IMR-90 (cell line): ENCODE measurements around the gene CCDC102B. TPM values are rescaled to one million over a fixed set of nuclear protein-coding genes. Genes with fewer than 3 reads are reported as not detected.

Experiments used
- ATAC-seq: fragments of 200-7000 bp; cut with Tn5 transposase; 2 replicates; pipeline ENCODE4 v1.9.1; 2020; ENCODE audit warnings: low read depth, mild to moderate bottlenecking, moderate library complexity
- BruUV-seq: library from RNA; stranded (reverse); fragments of 400-500 nt; replicated peaks from 2 replicates; lab custom pipeline; 2021; lab: Mats Ljungman, UMichigan
- CTCF ChIA-PET: fragments of 300-600 bp; formaldehyde crosslinking; extraction: SDS; loops from one replicate; lab custom pipeline; 2021; ENCODE audit warnings: antibody characterized with exemption; lab: Yijun Ruan, JAX
- POLR2A ChIA-PET: fragments of 300-600 bp; sonication (Branson Sonifier 250); formaldehyde crosslinking; loops from one replicate; lab custom pipeline; 2022; ENCODE audit warnings: antibody characterized with exemption; ENCODE audit not compliant: unreplicated experiment; lab: Charles Lee
- DNase-seq: peaks from one replicate; pipeline ENCODE4 v3.0.0; 2013
- H2AFZ ChIP-seq: replicated peaks from 2 replicates; pipeline ENCODE3; 2013; ENCODE audit warnings: low read length, mild to moderate bottlenecking; ENCODE audit not compliant: poor library complexity
- H2AK5ac ChIP-seq: 2 replicates; pipeline ENCODE4 v1.6.1; 2013; ENCODE audit warnings: low read depth, low read length, inconsistent platforms
- H2AK9ac ChIP-seq: replicated peaks from 2 replicates; pipeline ENCODE3; 2013; ENCODE audit warnings: mild to moderate bottlenecking, low read depth, low read length, moderate library complexity; ENCODE audit not compliant: poor library complexity
- H2BK120ac ChIP-seq: 2 replicates; pipeline ENCODE4 v1.6.1; 2013; ENCODE audit warnings: low read depth, low read length, inconsistent platforms
- H2BK15ac ChIP-seq: 3 replicates; pipeline ENCODE4 v1.6.1; 2013; ENCODE audit warnings: low read depth, low read length, inconsistent platforms
- H2BK20ac ChIP-seq: 2 replicates; pipeline ENCODE4 v1.6.1; 2013; ENCODE audit warnings: low read depth, mild to moderate bottlenecking, inconsistent platforms, low read length, moderate library complexity
- H2BK5ac ChIP-seq: 2 replicates; pipeline ENCODE4 v1.6.1; 2013; ENCODE audit warnings: mild to moderate bottlenecking, low read depth, low read length, inconsistent platforms; ENCODE audit not compliant: poor library complexity, severe bottlenecking
- H3K14ac ChIP-seq: replicated peaks from 2 replicates; pipeline ENCODE4 v1.6.1; 2013; ENCODE audit warnings: low read depth, low read length, inconsistent platforms
- H3K18ac ChIP-seq: 2 replicates; pipeline ENCODE4 v1.6.1; 2013; ENCODE audit warnings: low read depth, low read length, control low read depth
- H3K23ac ChIP-seq: 2 replicates; pipeline ENCODE4 v1.6.1; 2013; ENCODE audit warnings: low read depth, low read length, inconsistent platforms
- H3K27ac ChIP-seq: 2 replicates; pipeline ENCODE4 v1.5.1; 2013; ENCODE audit warnings: mild to moderate bottlenecking, control low read depth, low read length; ENCODE audit not compliant: insufficient read depth
- H3K27me3 ChIP-seq: 2 replicates; pipeline ENCODE4 v1.6.1; 2013; ENCODE audit warnings: low read length; ENCODE audit not compliant: control insufficient read depth, insufficient read depth
- H3K36me3 ChIP-seq: 2 replicates; pipeline ENCODE4 v1.6.1; 2013; ENCODE audit warnings: low read length, mixed read lengths; ENCODE audit not compliant: control insufficient read depth, insufficient read depth
- H3K4ac ChIP-seq: 2 replicates; pipeline ENCODE4 v1.6.1; 2013; ENCODE audit warnings: low read depth, low read length, inconsistent platforms
- H3K4me1 ChIP-seq: 2 replicates; pipeline ENCODE4 v1.6.1; 2013; ENCODE audit warnings: low read length, mixed read lengths; ENCODE audit not compliant: control insufficient read depth, insufficient read depth
- H3K4me2 ChIP-seq: 2 replicates; pipeline ENCODE4 v1.6.1; 2013; ENCODE audit warnings: low read depth, mild to moderate bottlenecking, control low read depth, low read length, moderate library complexity
- H3K4me3 ChIP-seq: 2 replicates; pipeline ENCODE4 v1.5.1; 2013; ENCODE audit warnings: low read depth, mild to moderate bottlenecking, control low read depth, low read length, moderate library complexity; ENCODE audit not compliant: insufficient read depth
- H3K56ac ChIP-seq: 2 replicates; pipeline ENCODE4 v1.6.1; 2013; ENCODE audit warnings: low read length, inconsistent platforms; ENCODE audit not compliant: insufficient read depth; ENCODE audit errors: extremely low read depth
- H3K79me1 ChIP-seq, 2 experiments: 2 replicates each; pipeline ENCODE4 v1.6.1; 2013; ENCODE audit warnings: low read length in 2 of 2, inconsistent platforms in 1 of 2, low read depth in 1 of 2
- H3K9ac ChIP-seq: 2 replicates; pipeline ENCODE4 v1.6.1; 2013; ENCODE audit warnings: low read depth, low read length, control low read depth
- H3K9me1 ChIP-seq: 2 replicates; pipeline ENCODE4 v1.6.1; 2013; ENCODE audit warnings: low read length, inconsistent platforms; ENCODE audit not compliant: insufficient read depth
- H3K9me3 ChIP-seq: 2 replicates; pipeline ENCODE4 v1.6.1; 2013; ENCODE audit warnings: low read length; ENCODE audit not compliant: control insufficient read depth, insufficient read depth
- H4K20me1 ChIP-seq: 2 replicates; pipeline ENCODE4 v1.6.1; 2013; ENCODE audit warnings: low read length, inconsistent platforms; ENCODE audit not compliant: insufficient read depth
- H4K5ac ChIP-seq: 2 replicates; pipeline ENCODE4 v1.6.1; 2013; ENCODE audit warnings: mild to moderate bottlenecking, low read depth, low read length, control low read depth
- H4K8ac ChIP-seq, 2 experiments: 2 replicates each; pipeline ENCODE4 v1.6.1; 2013; ENCODE audit warnings: low read depth in 2 of 2, low read length in 2 of 2, control low read depth in 1 of 2, inconsistent platforms in 1 of 2
- H4K91ac ChIP-seq: 2 replicates; pipeline ENCODE4 v1.6.1; 2013; ENCODE audit warnings: low read depth, low read length, inconsistent platforms; ENCODE audit not compliant: insufficient read depth
- CEBPB ChIP-seq: IDR thresholded peaks from 2 replicates; pipeline ENCODE4 v1.6.1; 2012; ENCODE audit warnings: low read depth, low read length, improper control_type of control experiment
- CHD1 ChIP-seq: IDR thresholded peaks from 2 replicates; pipeline ENCODE4 v1.6.1; 2012; ENCODE audit warnings: low read depth, low read length, improper control_type of control experiment
- FOS ChIP-seq: fragments of 150-350 bp; IDR thresholded peaks from 2 replicates; pipeline ENCODE4 v1.6.1; 2016; ENCODE audit warnings: low read depth, low read length
- MAFK ChIP-seq: IDR thresholded peaks from 2 replicates; pipeline ENCODE4 v1.6.1; 2012; ENCODE audit warnings: low read depth, low read length, improper control_type of control experiment
- MAZ ChIP-seq: IDR thresholded peaks from 2 replicates; pipeline ENCODE4 v1.6.1; 2012; ENCODE audit warnings: low read depth, mild to moderate bottlenecking, low read length, improper control_type of control experiment, moderate library complexity, borderline replicate concordance
- MXI1 ChIP-seq: IDR thresholded peaks from 2 replicates; pipeline ENCODE4 v1.6.1; 2012; ENCODE audit warnings: low read depth, mild to moderate bottlenecking, low read length, moderate library complexity, borderline replicate concordance
- POLR2A ChIP-seq: IDR thresholded peaks from 2 replicates; pipeline ENCODE4 v1.6.1; 2012; ENCODE audit warnings: mild to moderate bottlenecking, low read depth, low read length
- RAD21 ChIP-seq: IDR thresholded peaks from 2 replicates; pipeline ENCODE4 v1.6.1; 2012; ENCODE audit warnings: low read length, improper control_type of control experiment
- RCOR1 ChIP-seq: IDR thresholded peaks from 2 replicates; pipeline ENCODE4 v1.6.1; 2012; ENCODE audit warnings: mild to moderate bottlenecking, low read length, improper control_type of control experiment; ENCODE audit not compliant: insufficient replicate concordance
- RFX5 ChIP-seq: IDR thresholded peaks from 2 replicates; pipeline ENCODE4 v1.8.0; 2012; ENCODE audit warnings: low read depth, mild to moderate bottlenecking, low read length, moderate library complexity
- SMC3 ChIP-seq: fragments of 150-350 bp; IDR thresholded peaks from 2 replicates; pipeline ENCODE4 v1.6.1; 2016; ENCODE audit warnings: low read depth, mild to moderate bottlenecking, antibody characterized with exemption, low read length, moderate library complexity
- dilution Hi-C: fragments of 300-500 bp; cut with HindIII; formaldehyde crosslinking; loops from one replicate; pipeline ENCODE4 v1.14.3; 2018; ENCODE audit warnings: low sequenced_read_pairs; ENCODE audit not compliant: unreplicated experiment
- in situ Hi-C: fragments of 300-500 bp; cut with MboI; formaldehyde crosslinking; loops from 3 replicates; pipeline ENCODE4 v1.14.3; 2019; ENCODE audit warnings: low sequenced_read_pairs, inconsistent platforms, mixed read lengths
- intact Hi-C: fragments of 100-400 bp; cut with micrococcal nuclease; formaldehyde crosslinking; loops from 2 replicates; pipeline ENCODE4 v1.10.0; 2022
- polyA plus RNA-seq, 3 experiments: library from polyadenylated mRNA; depleted of rRNA; stranded (reverse); fragments of >200 nt; gene quantifications; 2 replicates each; pipeline ENCODE4 v1.2.3, GENCODE V29; 2012; ENCODE audit warnings: low replicate concordance in 1 of 3
- total RNA-seq: library from RNA; depleted of rRNA; stranded (reverse); fragments of >200 nt; gene quantifications from 2 replicates; pipeline ENCODE4 v1.2.3, GENCODE V29; 2012
- TF ChIP-seq, protein P1 (sequence below): fragments of 150-350 bp; IDR thresholded peaks from 2 replicates; pipeline ENCODE4 v1.6.1; 2016; ENCODE audit warnings: low read depth, mild to moderate bottlenecking, low read length, moderate library complexity, borderline replicate concordance
- TF ChIP-seq, protein P2 (sequence below): conservative IDR thresholded peaks from 2 replicates; pipeline ENCODE4 v1.5.1; 2012; ENCODE audit warnings: mild to moderate bottlenecking, low read depth, low read length, improper control_type of control experiment
- TF ChIP-seq, protein P3 (sequence below): fragments of 150-350 bp; IDR thresholded peaks from 2 replicates; pipeline ENCODE4 v1.6.1; 2017; ENCODE audit warnings: mild to moderate bottlenecking, antibody characterized with exemption, low read length, low read depth

CCDC102B gene
- total and polyA plus RNA-seq, 2 of the 4 experiments (the other 2 are of a cell fraction): 0.54 to 1.4 TPM

DNA sequence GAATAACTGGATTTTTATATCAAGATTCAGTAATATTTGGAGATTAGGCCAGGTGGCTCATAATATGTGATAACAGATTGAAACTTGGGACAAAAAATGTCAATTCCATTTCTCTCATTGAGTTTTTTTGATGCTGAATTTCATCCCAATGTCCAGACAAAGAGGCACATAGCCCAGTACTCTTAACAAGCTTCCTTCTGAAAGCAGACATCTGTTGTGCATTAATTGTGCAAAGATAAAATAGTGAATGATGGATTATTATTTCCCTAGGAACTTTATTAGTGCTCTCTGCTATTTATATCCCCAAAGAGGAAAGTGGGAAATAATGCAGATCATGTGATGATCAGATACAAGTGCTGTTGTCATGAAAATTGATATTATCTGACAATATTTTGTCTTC lies 234.1 kb downstream of the CCDC102B start:
- H3K18ac ChIP-seq: no peak overlapping the region
- H2BK5ac ChIP-seq: no peak overlapping the region
- no peak overlapping the region for H3K9ac ChIP-seq
- H4K20me1 ChIP-seq: no peaks in the 10 kb centered on the region
- H3K27ac ChIP-seq: no peak overlapping the region
- H2AK9ac ChIP-seq: no peak overlapping the region
- in situ Hi-C loops (no loop called here), dilution Hi-C loops (no loop called here), intact Hi-C loops (no loop called here)
- no peaks in the 10 kb centered on the region for H3K79me1 ChIP-seq
- H2BK20ac ChIP-seq: no peak overlapping the region
- H3K4me1 ChIP-seq: no peaks in the 10 kb centered on the region
- H3K27me3 ChIP-seq: no peaks in the 10 kb centered on the region
- no peak overlapping the region for H3K4ac ChIP-seq
- DNase-seq (no peak), ATAC-seq (no peak)
- no peak overlapping the region for H2AFZ ChIP-seq
- H3K23ac ChIP-seq: no peak overlapping the region
- TF ChIP-seq RCOR1 (no peak), RAD21 (no peak), POLR2A (no peak), FOS (no peak), MXI1 (no peak), CEBPB (no peak), MAZ (no peak), MAFK (no peak), RFX5 (no peak), CHD1 (no peak), SMC3 (no peak)
- TF ChIP-seq, protein P1, sequence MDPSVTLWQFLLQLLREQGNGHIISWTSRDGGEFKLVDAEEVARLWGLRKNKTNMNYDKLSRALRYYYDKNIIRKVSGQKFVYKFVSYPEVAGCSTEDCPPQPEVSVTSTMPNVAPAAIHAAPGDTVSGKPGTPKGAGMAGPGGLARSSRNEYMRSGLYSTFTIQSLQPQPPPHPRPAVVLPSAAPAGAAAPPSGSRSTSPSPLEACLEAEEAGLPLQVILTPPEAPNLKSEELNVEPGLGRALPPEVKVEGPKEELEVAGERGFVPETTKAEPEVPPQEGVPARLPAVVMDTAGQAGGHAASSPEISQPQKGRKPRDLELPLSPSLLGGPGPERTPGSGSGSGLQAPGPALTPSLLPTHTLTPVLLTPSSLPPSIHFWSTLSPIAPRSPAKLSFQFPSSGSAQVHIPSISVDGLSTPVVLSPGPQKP: no peak
- TF ChIP-seq, protein P2, sequence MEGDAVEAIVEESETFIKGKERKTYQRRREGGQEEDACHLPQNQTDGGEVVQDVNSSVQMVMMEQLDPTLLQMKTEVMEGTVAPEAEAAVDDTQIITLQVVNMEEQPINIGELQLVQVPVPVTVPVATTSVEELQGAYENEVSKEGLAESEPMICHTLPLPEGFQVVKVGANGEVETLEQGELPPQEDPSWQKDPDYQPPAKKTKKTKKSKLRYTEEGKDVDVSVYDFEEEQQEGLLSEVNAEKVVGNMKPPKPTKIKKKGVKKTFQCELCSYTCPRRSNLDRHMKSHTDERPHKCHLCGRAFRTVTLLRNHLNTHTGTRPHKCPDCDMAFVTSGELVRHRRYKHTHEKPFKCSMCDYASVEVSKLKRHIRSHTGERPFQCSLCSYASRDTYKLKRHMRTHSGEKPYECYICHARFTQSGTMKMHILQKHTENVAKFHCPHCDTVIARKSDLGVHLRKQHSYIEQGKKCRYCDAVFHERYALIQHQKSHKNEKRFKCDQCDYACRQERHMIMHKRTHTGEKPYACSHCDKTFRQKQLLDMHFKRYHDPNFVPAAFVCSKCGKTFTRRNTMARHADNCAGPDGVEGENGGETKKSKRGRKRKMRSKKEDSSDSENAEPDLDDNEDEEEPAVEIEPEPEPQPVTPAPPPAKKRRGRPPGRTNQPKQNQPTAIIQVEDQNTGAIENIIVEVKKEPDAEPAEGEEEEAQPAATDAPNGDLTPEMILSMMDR: no peak
- TF ChIP-seq, protein P3, sequence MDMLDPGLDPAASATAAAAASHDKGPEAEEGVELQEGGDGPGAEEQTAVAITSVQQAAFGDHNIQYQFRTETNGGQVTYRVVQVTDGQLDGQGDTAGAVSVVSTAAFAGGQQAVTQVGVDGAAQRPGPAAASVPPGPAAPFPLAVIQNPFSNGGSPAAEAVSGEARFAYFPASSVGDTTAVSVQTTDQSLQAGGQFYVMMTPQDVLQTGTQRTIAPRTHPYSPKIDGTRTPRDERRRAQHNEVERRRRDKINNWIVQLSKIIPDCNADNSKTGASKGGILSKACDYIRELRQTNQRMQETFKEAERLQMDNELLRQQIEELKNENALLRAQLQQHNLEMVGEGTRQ: no peak
- no peak overlapping the region for H2BK15ac ChIP-seq
- no peak overlapping the region for H3K4me2 ChIP-seq
- H4K8ac ChIP-seq: no peak overlapping the region
- no peaks in the 10 kb centered on the region for H3K9me3 ChIP-seq
- no peaks in the 10 kb centered on the region for H3K36me3 ChIP-seq
- no peak overlapping the region for H3K14ac ChIP-seq
- ChIA-PET CTCF (no interaction called here), POLR2A (no interaction called here)
- no peak overlapping the region for H2AK5ac ChIP-seq
- no peak overlapping the region for H3K4me3 ChIP-seq
- H4K91ac ChIP-seq: no peak overlapping the region
- no peak overlapping the region for H2BK120ac ChIP-seq
- H4K5ac ChIP-seq: no peak overlapping the region
- no TSS peak for BruUV-seq
- H3K9me1 ChIP-seq: no peaks in the 10 kb centered on the region
- no peak overlapping the region for H3K56ac ChIP-seq
